ENCODE results near the gene OAS1. TPM values are rescaled to one million over a fixed set of nuclear protein-coding genes. Genes with fewer than 3 reads are reported as not detected.

The OAS1 gene
- total RNA-seq, 1 donor from 2014 or later, result 132 TPM

DNA sequence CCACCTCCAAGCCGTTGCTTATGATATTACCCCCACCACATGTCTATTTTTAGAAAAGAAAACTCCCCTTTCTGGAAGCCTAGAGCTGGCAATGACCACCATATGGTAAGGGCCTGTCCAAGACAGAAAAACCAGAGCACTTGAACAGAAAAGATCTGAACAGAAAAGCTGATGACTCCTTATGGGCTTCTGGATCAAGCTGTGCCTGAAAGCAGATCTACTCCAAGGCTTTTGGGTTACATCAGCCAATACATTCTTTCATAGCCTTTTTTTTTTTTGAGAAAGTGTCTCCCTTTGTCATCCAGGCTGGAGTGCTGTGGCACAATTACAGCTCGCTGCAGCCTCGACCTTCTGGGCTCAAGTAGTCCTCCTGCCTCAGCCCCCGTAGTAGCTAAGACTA, 54.8 kb downstream of the OAS1 start:
- Histone ChIP-seq H3K4me1 (ENCODE audit: insufficient read depth, low read length) (no peaks in the 10 kb centered on the region), H3K9ac (ENCODE audit: low read length) (no peak overlapping the region), H4K20me1 (ENCODE audit: insufficient read depth, low read length) (no peaks in the 10 kb centered on the region), H3K4me3 (ENCODE audit: insufficient read depth, low read depth, low read length) (no peak overlapping the region), H3K27ac (ENCODE audit: low read depth, low read length) (no peak overlapping the region), H3K9me3 (ENCODE audit: insufficient read depth, low read depth, low read length) (no peaks in the 10 kb centered on the region), H3K79me2 (ENCODE audit: insufficient read depth, low read length) (no peaks in the 10 kb centered on the region), H2AFZ (ENCODE audit: low read depth, low read length) (no peak overlapping the region), H3K4me2 (ENCODE audit: low read length) (no peak overlapping the region), H3K36me3 (ENCODE audit: insufficient read depth, low read length) (no peaks in the 10 kb centered on the region), H3K27me3 (ENCODE audit: insufficient read depth, low read length) (no peaks in the 10 kb centered on the region)
- FAIRE-seq (no peak), DNase-seq (ENCODE audit: low read depth) (no peak)
- H3K27me3 Mint-ChIP-seq (ENCODE audit: low read depth, unreplicated experiment), result peaks cover 31% of the 10 kb centered on the region
- H3K9me3 Mint-ChIP-seq (ENCODE audit: unreplicated experiment), result peaks cover 19% of the 10 kb centered on the region
- peaks cover 43% of the 10 kb centered on the region for H3K36me3 Mint-ChIP-seq (ENCODE audit: low read depth, unreplicated experiment)
- no peak overlapping the region for H3K27ac Mint-ChIP-seq (ENCODE audit: unreplicated experiment)
- H3K4me3 Mint-ChIP-seq (ENCODE audit: unreplicated experiment), result no peak overlapping the region
- no peak for TF ChIP-seq EZH2 (IDR thresholded peaks at IDR 0.05; ENCODE audit: insufficient read depth, low read length)
- TF ChIP-seq, protein P1, sequence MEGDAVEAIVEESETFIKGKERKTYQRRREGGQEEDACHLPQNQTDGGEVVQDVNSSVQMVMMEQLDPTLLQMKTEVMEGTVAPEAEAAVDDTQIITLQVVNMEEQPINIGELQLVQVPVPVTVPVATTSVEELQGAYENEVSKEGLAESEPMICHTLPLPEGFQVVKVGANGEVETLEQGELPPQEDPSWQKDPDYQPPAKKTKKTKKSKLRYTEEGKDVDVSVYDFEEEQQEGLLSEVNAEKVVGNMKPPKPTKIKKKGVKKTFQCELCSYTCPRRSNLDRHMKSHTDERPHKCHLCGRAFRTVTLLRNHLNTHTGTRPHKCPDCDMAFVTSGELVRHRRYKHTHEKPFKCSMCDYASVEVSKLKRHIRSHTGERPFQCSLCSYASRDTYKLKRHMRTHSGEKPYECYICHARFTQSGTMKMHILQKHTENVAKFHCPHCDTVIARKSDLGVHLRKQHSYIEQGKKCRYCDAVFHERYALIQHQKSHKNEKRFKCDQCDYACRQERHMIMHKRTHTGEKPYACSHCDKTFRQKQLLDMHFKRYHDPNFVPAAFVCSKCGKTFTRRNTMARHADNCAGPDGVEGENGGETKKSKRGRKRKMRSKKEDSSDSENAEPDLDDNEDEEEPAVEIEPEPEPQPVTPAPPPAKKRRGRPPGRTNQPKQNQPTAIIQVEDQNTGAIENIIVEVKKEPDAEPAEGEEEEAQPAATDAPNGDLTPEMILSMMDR (IDR thresholded peaks at IDR 0.05; ENCODE audit: insufficient read depth, low read depth, low read length), result no peak
- H3K4me1 Mint-ChIP-seq (ENCODE audit: low read depth, unreplicated experiment), result no peaks in the 10 kb centered on the region

- DNase-seq (ENCODE audit: low read depth) (no peak), FAIRE-seq (no peak)
- Mint-ChIP-seq H3K27me3 (ENCODE audit: low read depth, unreplicated experiment) (peaks cover 30% of the 10 kb centered on the region), H3K27ac (ENCODE audit: unreplicated experiment) (no peak overlapping the region), H3K36me3 (ENCODE audit: low read depth, unreplicated experiment) (peaks cover 42% of the 10 kb centered on the region), H3K9me3 (ENCODE audit: unreplicated experiment) (peaks cover 15% of the 10 kb centered on the region), H3K4me3 (ENCODE audit: unreplicated experiment) (no peak overlapping the region), H3K4me1 (ENCODE audit: low read depth, unreplicated experiment) (no peaks in the 10 kb centered on the region)
- Histone ChIP-seq H3K36me3 (ENCODE audit: insufficient read depth, low read length) (no peaks in the 10 kb centered on the region), H4K20me1 (ENCODE audit: insufficient read depth, low read length) (no peaks in the 10 kb centered on the region), H3K27me3 (ENCODE audit: insufficient read depth, low read length) (no peaks in the 10 kb centered on the region), H3K4me2 (ENCODE audit: low read length) (no peak overlapping the region), H3K4me3 (ENCODE audit: insufficient read depth, low read depth, low read length) (no peak overlapping the region), H3K27ac (ENCODE audit: low read depth, low read length) (no peak overlapping the region), H3K9me3 (ENCODE audit: insufficient read depth, low read depth, low read length) (no peaks in the 10 kb centered on the region), H3K4me1 (ENCODE audit: insufficient read depth, low read length) (no peaks in the 10 kb centered on the region), H3K79me2 (ENCODE audit: insufficient read depth, low read length) (no peaks in the 10 kb centered on the region), H3K9ac (ENCODE audit: low read length) (no peak overlapping the region), H2AFZ (ENCODE audit: low read depth, low read length) (no peak overlapping the region)
- TF ChIP-seq, protein P1 (IDR thresholded peaks at IDR 0.05; ENCODE audit: insufficient read depth, low read depth, low read length), result no peak
- TF ChIP-seq EZH2 (IDR thresholded peaks at IDR 0.05; ENCODE audit: insufficient read depth, low read length), result no peak
Observed at GRCh38 chr12:112962561-112962960, 55.8 kb downstream of the OAS1 start.

DNA sequence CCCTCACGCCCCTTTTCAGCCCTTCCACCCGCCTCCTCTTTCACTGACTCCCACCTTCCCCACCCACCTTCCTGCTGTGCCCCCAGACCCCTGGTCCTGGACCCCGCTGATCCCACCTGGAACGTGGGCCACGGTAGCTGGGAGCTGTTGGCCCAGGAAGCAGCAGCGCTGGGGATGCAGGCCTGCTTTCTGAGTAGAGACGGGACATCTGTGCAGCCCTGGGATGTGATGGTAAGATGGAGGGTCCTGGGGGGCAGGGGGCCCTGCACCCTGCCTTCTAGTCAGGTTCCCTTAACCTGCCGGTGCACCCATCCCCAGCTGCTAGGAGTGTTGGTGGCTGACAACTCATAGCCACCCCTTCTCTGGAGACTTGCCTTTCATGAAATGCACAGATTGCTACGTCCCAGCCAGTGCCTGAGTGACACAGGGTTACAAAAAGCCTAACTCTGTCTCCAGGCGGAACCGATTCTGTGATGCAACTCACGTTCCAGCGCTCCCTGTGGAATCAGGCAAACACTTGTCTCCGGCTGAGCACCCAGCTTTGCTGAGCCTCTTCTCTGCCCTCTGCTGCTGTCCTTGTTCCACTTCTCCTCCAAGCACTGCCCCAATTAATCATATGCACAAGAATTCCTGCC, 56.6 kb downstream of the OAS1 start:
- Histone ChIP-seq H4K20me1 (ENCODE audit: insufficient read depth, low read length) (no peaks in the 10 kb centered on the region), H3K27ac (ENCODE audit: low read depth, low read length) (no peak overlapping the region), H3K4me3 (ENCODE audit: insufficient read depth, low read depth, low read length) (no peak overlapping the region), H2AFZ (ENCODE audit: low read depth, low read length) (no peak overlapping the region), H3K9ac (ENCODE audit: low read length) (no peak overlapping the region), H3K27me3 (ENCODE audit: insufficient read depth, low read length) (no peaks in the 10 kb centered on the region), H3K79me2 (ENCODE audit: insufficient read depth, low read length) (no peaks in the 10 kb centered on the region), H3K36me3 (ENCODE audit: insufficient read depth, low read length) (no peaks in the 10 kb centered on the region), H3K9me3 (ENCODE audit: insufficient read depth, low read depth, low read length) (no peaks in the 10 kb centered on the region), H3K4me2 (ENCODE audit: low read length) (no peak overlapping the region), H3K4me1 (ENCODE audit: insufficient read depth, low read length) (no peaks in the 10 kb centered on the region)
- H3K9me3 Mint-ChIP-seq (ENCODE audit: unreplicated experiment), result peaks cover 12% of the 10 kb centered on the region
- H3K36me3 Mint-ChIP-seq (ENCODE audit: low read depth, unreplicated experiment), result peaks cover 43% of the 10 kb centered on the region
- TF ChIP-seq, protein P1 (IDR thresholded peaks at IDR 0.05; ENCODE audit: insufficient read depth, low read depth, low read length), result no peak
- TF ChIP-seq EZH2 (IDR thresholded peaks at IDR 0.05; ENCODE audit: insufficient read depth, low read length), result no peak
- FAIRE-seq (no peak), DNase-seq (ENCODE audit: low read depth) (no peak)
- H3K27ac Mint-ChIP-seq (ENCODE audit: unreplicated experiment), result no peak overlapping the region
- H3K27me3 Mint-ChIP-seq (ENCODE audit: low read depth, unreplicated experiment), result peaks cover 33% of the 10 kb centered on the region
- H3K4me1 Mint-ChIP-seq (ENCODE audit: low read depth, unreplicated experiment), result no peaks in the 10 kb centered on the region
- H3K4me3 Mint-ChIP-seq (ENCODE audit: unreplicated experiment), result no peak overlapping the region
